Epidermal melanocyte (primary cell): Measurements from ENCODE around the gene PIEZO1.
"Not testable (repeated sequence)": the region's sequence is repeated elsewhere in the genome, so short reads cannot be mapped to it uniquely, and the experiment has no call there.

ENCODE experiments used
- DNase-seq: peaks from one replicate; pipeline ENCODE4 v3.0.0; 2011; ENCODE audit warnings: low spot score; ENCODE audit not compliant: insufficient read length

PIEZO1 gene

GRCh38 chr16:88804552-88805339, 19.7 kb upstream of the PIEZO1 start:
- no peak for DNase-seq

DNA sequence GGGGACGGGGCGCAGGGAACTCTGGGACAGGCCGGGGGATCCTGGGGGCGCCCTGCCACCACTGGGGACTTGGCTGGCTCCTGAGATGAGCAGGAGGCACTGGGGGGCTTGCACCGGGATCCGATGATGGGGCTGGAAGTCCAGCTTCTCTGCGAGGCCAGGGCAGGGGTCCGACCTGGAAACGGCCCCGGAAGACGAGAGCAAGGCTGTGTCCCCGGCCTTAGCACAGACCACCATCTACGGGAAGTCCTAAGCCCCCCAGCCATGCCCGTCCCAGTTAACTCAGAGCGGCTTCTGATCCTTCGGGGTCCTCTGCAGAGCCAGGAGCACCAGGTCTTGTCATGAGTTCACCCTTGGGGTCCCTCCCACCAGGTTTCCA, 19.1 kb upstream of the PIEZO1 start:
- DNase-seq = no peak

DNA sequence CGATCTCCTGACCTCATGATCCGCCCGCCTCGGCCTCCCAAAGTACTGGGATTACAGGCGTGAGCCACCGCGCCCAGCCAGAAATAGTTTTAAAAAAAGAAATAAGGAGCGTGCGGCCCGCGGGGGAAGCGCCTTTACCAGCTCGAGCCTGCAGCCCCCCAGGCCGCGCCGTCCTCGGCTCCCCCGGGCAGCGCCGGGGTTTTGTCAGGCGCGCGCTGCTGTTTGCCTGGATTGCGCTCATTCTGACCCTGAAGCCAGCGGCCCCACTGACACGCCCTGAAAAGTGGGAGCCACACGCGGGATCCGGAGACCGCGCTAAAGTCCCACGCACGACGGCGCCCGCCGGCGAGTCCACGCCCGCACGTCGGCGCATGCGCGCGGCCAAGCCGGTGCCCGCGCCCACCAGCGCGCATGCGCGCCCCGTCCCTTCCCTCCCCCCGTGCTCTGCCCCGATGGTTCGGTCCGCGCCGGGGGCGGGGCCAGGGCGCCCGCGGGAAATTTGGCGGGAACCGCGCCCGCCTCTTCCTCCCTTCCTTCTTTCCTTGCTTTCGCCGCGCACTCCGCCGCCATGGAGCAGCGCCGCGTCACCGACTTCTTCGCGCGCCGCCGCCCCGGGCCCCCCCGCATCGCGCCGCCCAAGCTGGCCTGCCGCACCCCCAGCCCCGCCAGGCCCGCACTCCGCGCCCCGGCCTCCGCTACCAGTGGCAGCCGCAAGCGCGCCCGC, 18.4 kb upstream of the PIEZO1 start, which contains the start of gene CDT1:
Gene CDT1, plus strand, starts transcription at position 526 of the 724 bp plus-strand sequence. Its CDS starts 43 bp downstream, at position 569.
- peak; percentile 100 for DNase-seq

DNA sequence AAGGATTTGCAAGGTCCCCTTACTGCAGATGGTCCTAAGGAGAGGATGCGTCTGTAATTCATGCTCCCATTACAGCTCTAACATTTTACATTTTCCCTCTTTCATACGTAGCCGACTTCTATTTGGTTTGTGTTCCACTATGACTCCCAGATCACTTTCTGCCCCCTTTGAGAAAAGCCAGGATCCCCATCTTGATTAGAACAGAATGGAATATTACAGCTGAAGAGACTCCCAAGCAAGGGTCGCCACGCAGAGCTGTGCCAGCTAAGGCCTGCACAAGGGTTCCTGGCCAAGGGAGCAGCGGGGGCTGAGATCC, 15.2 kb upstream of the PIEZO1 start:
- DNase-seq = no peak

- no peak for DNase-seq
Observed at GRCh38 chr16:88799569-88800276, 14.7 kb upstream of the PIEZO1 start.

DNA sequence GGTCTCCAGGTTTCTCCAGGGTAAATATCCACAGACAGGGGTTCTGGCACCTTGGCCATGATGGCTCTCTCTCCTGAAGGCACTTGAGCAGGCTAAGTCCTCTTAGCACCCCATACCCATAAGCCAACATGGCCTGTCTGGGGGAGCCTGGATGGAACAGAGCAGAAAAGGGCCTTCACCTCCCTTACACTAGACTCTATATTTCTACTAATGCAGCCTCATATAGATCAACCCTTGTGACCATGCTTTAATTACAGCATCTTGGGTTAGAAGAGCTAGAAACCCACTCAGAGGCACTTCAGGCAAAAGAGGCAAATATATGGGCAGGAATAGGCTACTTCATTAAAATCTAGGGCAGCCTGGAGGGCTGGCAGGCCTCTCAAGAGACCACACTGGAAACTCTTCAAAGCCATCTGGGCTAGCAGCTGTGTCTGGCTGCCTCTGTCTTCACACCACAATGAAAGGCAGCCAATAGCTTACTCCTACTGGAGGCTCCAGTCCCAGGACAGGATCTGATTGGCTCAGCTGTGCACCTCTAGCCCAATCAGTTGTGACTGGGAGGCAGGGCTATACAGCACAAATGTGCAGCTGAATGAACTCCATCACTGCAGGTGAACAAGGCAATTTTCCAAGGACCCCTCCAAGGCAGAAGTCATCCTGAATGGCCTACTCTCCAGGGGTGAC, 13.9 kb upstream of the PIEZO1 start:
- no peak for DNase-seq

DNA sequence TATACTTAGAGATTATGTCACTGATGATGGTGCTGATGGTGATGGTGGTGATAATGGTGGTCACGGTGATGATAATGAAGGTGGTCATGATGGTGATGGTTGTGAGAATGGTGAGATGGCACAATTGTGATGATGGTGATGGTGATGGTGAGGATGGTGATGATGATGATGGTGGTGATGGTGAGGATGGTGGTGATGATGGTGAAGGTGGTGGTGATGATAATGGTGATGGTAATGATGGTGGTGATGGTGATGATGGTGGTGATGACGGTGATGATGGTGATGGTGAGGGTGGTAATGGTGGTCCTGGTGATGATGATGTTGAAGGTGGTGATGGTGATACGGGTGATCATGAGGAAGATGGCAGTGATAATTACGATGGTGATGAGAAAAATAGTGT, 13.1 kb upstream of the PIEZO1 start:
- no peak for DNase-seq

- no peak for DNase-seq
Observed at GRCh38 chr16:88796278-88796677, 11.3 kb upstream of the PIEZO1 start.

- no peak for DNase-seq
Observed at GRCh38 chr16:88793251-88793954, 8.4 kb upstream of the PIEZO1 start.

- DNase-seq = no peak
Observed at GRCh38 chr16:88792668-88793250, 7.7 kb upstream of the PIEZO1 start.

DNA sequence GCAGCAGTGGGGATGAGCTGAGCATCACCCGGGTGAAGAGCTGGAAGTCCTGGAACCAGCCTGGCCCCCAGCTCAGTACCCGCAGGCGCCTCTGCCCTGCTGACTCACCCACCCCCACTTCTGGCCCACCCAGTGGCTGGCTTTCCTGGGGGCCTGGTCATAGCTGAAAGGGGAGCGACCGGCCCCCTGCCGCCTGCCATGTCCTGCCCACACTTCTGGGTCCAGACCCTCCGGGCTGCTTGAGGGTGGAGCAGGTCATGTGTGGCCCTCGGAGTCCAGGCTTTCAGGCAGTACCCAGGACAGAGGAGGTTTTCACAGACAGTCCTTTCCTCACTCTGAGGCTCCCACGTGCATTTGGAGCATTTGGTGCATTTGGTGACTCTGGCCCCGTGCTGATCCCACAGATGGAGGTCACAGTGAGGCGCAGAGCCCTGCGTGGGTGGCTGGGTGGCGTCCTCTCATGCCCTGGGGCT, 7.1 kb upstream of the PIEZO1 start:
- no peak for DNase-seq

DNA sequence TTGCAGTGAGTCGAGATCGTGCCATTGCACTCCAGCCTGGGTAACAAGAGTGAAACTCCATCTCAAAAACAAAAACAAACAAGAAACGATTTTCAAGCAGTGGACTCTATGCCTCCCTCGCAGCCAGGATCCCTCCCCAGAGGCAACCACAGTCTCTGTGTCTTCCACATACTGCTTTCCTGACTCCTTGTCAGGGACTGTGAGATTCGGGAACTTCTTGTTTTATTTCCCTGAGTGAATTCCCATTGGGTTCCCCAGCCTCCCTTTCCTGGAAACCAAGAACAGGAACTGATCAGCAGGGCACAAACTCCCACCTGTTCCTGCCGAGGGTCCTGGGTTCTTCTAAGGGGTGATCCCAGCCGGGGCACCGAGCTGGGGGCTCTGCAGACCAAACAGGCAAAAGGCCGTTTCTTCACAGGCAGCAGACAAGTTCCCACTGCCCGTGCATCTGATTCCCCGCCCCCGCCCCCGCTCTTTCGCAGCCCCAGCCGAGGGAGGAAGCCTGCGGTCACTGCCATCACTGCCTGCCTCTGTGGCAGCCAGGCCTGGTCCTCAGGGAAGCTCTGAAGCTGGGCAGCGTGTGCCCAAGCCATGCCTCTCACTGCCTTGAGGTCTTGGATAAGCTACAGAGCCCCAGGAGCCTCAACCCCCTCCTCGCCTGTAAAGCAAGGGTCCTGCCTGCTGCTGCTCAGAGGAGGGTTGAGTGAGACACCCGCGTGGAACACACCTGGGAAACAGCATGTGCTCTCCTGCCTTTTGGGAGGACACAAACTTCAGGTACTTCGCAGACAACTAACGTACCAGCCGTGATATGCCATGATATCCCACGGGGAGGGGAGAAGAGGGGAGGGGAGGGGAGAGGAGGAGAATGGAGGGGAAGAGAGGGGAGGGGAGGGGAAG, 5.5 kb upstream of the PIEZO1 start:
- no peak for DNase-seq

- no peak for DNase-seq
Observed at GRCh38 chr16:88789594-88789993, 4.6 kb upstream of the PIEZO1 start.

- DNase-seq = not testable (repeated sequence)
Observed at GRCh38 chr16:88788749-88789148, 3.7 kb upstream of the PIEZO1 start.

GRCh38 chr16:88787579-88788314, 2.7 kb upstream of the PIEZO1 start:
- DNase-seq = no peak

DNA sequence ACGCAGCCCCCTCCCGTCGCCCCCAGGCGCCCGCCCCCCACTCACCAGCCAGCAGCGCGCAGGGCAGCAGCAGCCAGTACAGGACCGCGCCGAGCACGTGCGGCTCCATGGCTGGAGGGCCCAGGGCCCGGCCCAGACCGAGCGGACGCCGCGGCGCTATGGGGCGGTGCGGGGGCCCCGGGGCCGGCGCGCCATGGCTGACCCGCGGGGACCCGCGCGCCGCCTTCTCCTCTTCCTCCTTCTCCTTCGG, 239 bp downstream of the PIEZO1 start:
- DNase-seq = no peak

DNA sequence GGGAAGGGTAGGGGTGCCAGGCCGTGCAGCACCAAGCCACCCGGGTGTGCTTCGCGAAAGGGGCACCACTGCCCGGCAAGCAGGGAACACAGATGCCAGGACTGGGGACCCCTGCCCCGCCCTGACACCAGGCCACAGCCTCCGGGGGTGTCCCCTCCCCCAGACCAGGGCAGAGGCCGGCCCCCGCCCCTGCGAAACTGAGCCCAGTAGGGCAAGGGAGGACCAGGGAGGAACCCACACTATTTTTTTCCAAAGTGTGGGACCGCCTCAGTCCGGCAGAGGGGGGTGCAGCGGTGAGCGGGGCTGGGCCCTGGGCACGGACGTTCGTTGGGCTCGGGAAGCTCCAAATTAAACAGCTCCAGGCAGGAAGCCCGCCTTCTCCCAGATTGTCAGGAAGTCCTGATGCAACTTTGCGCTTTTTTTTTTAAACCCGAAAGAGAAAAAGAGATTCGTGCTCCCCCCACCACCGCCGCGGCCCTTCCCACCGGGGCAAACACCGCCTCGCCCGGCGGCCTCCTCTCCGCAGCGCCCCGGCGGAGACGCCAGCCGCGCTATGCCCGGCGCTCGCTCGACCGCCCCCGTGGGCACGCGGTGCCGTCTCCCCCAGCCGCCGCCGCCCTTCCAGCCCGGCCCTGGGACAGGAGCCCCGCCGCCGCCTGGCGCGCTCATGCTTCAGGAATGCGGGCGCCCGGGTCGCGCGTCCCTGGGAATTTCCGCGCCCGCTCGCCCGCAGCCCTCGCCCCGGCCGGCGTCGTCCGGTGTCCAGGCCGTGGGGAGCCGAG, 755 bp downstream of the PIEZO1 start:
- peak; percentile 74 for DNase-seq

- DNase-seq = no peak
Observed at GRCh38 chr16:88783391-88784073, 1.5 kb downstream of the PIEZO1 start.
